RWPE2 (cell line): ENCODE results near the gene MTOR.

Experiments used
- ATAC-seq: fragments of 200-7000 bp; cut with Tn5 transposase; 3 replicates; pipeline ENCODE4 v1.9.1; 2021; ENCODE audit warnings: low read depth
- DNase-seq: peaks from one replicate; pipeline ENCODE4 v3.0.0-alpha.2; 2020; ENCODE audit warnings: low spot score
- H3K27ac ChIP-seq: fragments of 450-650 bp; 2 replicates; pipeline ENCODE4 v1.5.1; 2017; ENCODE audit warnings: mild to moderate bottlenecking; ENCODE audit not compliant: poor library complexity, severe bottlenecking
- H3K27me3 ChIP-seq: fragments of 250-450 bp; sonication (Bioruptor Pico); 2 replicates; pipeline ENCODE4 v1.5.1; 2021; ENCODE audit warnings: mild to moderate bottlenecking, moderate library complexity; ENCODE audit not compliant: insufficient read depth, poor library complexity, severe bottlenecking
- H3K36me3 ChIP-seq: fragments of 250-450 bp; sonication (Bioruptor Pico); 2 replicates; pipeline ENCODE4 v1.5.1; 2020; ENCODE audit warnings: low read depth, mild to moderate bottlenecking, moderate library complexity
- H3K4me1 ChIP-seq: fragments of 250-450 bp; sonication (Bioruptor Pico); 2 replicates; pipeline ENCODE4 v1.5.1; 2021; ENCODE audit warnings: mild to moderate bottlenecking, moderate library complexity; ENCODE audit not compliant: insufficient read depth, poor library complexity, severe bottlenecking
- H3K4me3 ChIP-seq: fragments of 250-450 bp; sonication (Bioruptor Pico); 2 replicates; pipeline ENCODE4 v1.5.1; 2021; ENCODE audit warnings: mild to moderate bottlenecking, moderate library complexity; ENCODE audit not compliant: severe bottlenecking
- H3K9me3 ChIP-seq: fragments of 250-450 bp; sonication (Bioruptor Pico); 2 replicates; pipeline ENCODE4 v1.5.1; 2021; ENCODE audit warnings: mild to moderate bottlenecking, moderate library complexity; ENCODE audit not compliant: severe bottlenecking
- CTCF ChIP-seq: fragments of 450-650 bp; IDR thresholded peaks from one replicate; pipeline ENCODE4 v1.5.1; 2017; ENCODE audit warnings: mild to moderate bottlenecking, moderate library complexity; ENCODE audit not compliant: poor library complexity, severe bottlenecking

Gene MTOR

GRCh38 chr1:11266268-11267074 lies 4.1 kb upstream of the MTOR start:
- no peak for ATAC-seq
- TF ChIP-seq CTCF, result no peak
- DNase-seq, result no peak
- Histone ChIP-seq H3K4me3 (no peak overlapping the region), H3K27ac (no peak overlapping the region), H3K4me1 (peaks cover 2% of the 10 kb centered on the region), H3K9me3 (no peaks in the 10 kb centered on the region), H3K27me3 (no peaks in the 10 kb centered on the region), H3K36me3 (no peaks in the 10 kb centered on the region)

GRCh38 chr1:11256299-11256698 lies 6.1 kb downstream of the MTOR start:
- ATAC-seq (no peak), DNase-seq (no peak)
- TF ChIP-seq CTCF, result no peak
- H3K9me3 ChIP-seq, result no peaks in the 10 kb centered on the region
- H3K4me3 ChIP-seq, result no peak overlapping the region
- peaks cover under 1% of the 10 kb centered on the region for H3K4me1 ChIP-seq
- no peaks in the 10 kb centered on the region for H3K27me3 ChIP-seq
- no peak overlapping the region for H3K27ac ChIP-seq
- peaks cover 82% of the 10 kb centered on the region for H3K36me3 ChIP-seq

- no peak for ATAC-seq
- Histone ChIP-seq H3K4me3 (no peak overlapping the region), H3K36me3 (peaks cover 74% of the 10 kb centered on the region), H3K4me1 (no peaks in the 10 kb centered on the region), H3K27ac (no peak overlapping the region), H3K27me3 (no peaks in the 10 kb centered on the region), H3K9me3 (no peaks in the 10 kb centered on the region)
- TF ChIP-seq CTCF, result no peak
- no peak for DNase-seq
Measured at GRCh38 chr1:11253226-11253625, 9.1 kb downstream of the MTOR start.

GRCh38 chr1:11252538-11252937 lies 9.8 kb downstream of the MTOR start:
- peaks cover 74% of the 10 kb centered on the region for H3K36me3 ChIP-seq
- ATAC-seq, result no peak
- no peak for TF ChIP-seq CTCF

GRCh38 chr1:11248169-11248568 lies 14.2 kb downstream of the MTOR start:
- no peak for DNase-seq
- no peaks in the 10 kb centered on the region for H3K4me1 ChIP-seq
- no peaks in the 10 kb centered on the region for H3K27me3 ChIP-seq
- ATAC-seq, result no peak
- no peak for TF ChIP-seq CTCF
- no peaks in the 10 kb centered on the region for H3K9me3 ChIP-seq
- H3K27ac ChIP-seq, result no peak overlapping the region
- peaks cover 65% of the 10 kb centered on the region for H3K36me3 ChIP-seq
- no peak overlapping the region for H3K4me3 ChIP-seq

More at GRCh38 chr1:11252538-11252937, 9.8 kb downstream of the MTOR start:
- H3K27ac ChIP-seq, result no peak overlapping the region
- H3K4me3 ChIP-seq, result no peak overlapping the region
- no peak for DNase-seq
- H3K4me1 ChIP-seq, result no peaks in the 10 kb centered on the region
- H3K27me3 ChIP-seq, result no peaks in the 10 kb centered on the region
- H3K9me3 ChIP-seq, result no peaks in the 10 kb centered on the region
